Uterus (tissue), 2 donors: Measurements from ENCODE around the gene TCEA2.

Source experiments
- CTCF ChIP-seq, 4 experiments: fragments of 200-600 bp in 2 of 4; fragments of 450-650 bp in 2 of 4; sonication (generic) in 2 of 4; IDR thresholded peaks; one replicate each; pipeline ENCODE4 v1.5.1; 2016 to 2019; ENCODE audit warnings: antibody characterized with exemption in 4 of 4, mild to moderate bottlenecking in 2 of 4, moderate library complexity in 1 of 4
- POLR2A ChIP-seq, 2 donors: fragments of 450-650 bp; IDR thresholded peaks; one replicate each; pipeline ENCODE4 v1.6.1; 2016; ENCODE audit warnings: antibody characterized with exemption in 2 of 2, mild to moderate bottlenecking in 1 of 2, moderate library complexity in 1 of 2

GRCh38 chr20:64112691-64113443 is 49.9 kb downstream of the TCEA2 start:
- TF ChIP-seq POLR2A (IDR thresholded peaks at IDR 0.05) (no peak), CTCF (IDR thresholded peaks at IDR 0.05) (no peak)
